ENCODE results near the gene OLFM1. TPM values are rescaled to one million over a fixed set of nuclear protein-coding genes. Genes with fewer than 3 reads are reported as not detected.

OLFM1 gene
- total RNA-seq, 1 donor from 2014 or later, result 0.47 TPM

DNA sequence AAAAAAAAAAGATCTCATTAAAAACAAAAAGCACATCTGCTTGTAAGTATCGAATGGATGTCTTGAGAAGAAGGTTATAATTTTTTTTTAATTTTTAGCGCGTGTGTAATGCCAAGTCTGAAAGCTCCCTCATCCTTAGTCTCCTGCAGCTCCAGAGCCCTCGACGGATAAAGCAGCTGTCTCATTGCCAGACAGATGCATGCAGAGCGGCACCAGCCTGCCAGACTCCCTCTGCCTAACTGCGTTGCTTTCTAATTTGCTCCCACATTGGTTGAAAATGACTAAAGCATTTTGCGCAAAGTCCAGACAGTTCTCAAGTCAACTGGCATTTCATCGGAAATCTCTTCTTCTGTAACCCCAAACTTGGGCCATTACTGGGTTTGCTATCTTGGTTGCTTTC lies 29.4 kb downstream of the OLFM1 start:
- no peak for DNase-seq (ENCODE audit: low spot score)
- H3K9me3 Mint-ChIP-seq, result no peaks in the 10 kb centered on the region
- H3K36me3 Mint-ChIP-seq (ENCODE audit: low read depth), result no peaks in the 10 kb centered on the region
- H3K27me3 Mint-ChIP-seq (ENCODE audit: insufficient read depth), result no peaks in the 10 kb centered on the region
- intact Hi-C loops (cut with micrococcal nuclease), result no loop called here
- H3K4me1 Mint-ChIP-seq (ENCODE audit: low read depth), result no peaks in the 10 kb centered on the region
- H3K27ac Mint-ChIP-seq, result no peak overlapping the region
- no peak overlapping the region for H3K4me3 Mint-ChIP-seq

DNA sequence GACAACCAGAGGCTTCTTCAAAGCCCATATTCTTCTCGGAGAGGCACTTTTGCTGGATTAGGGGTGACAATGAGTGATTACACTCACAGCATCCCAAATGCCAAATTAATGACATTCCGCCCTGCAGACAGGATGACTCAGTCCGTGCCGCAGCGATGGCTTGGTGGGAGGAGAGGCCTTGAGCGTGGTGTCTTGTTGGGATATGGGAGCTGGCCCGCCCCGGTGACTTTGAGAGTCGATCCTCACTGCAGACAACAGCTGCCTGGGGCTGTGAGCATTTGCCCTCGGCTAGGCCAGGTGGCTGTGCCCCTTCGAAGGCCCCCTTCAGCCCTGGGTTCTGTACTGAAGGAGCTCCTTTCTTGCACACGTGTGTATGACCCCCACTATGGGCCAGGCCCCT lies 29.8 kb downstream of the OLFM1 start:
- Mint-ChIP-seq H3K9me3 (no peaks in the 10 kb centered on the region), H3K4me1 (ENCODE audit: low read depth) (no peaks in the 10 kb centered on the region), H3K27ac (no peak overlapping the region), H3K27me3 (ENCODE audit: insufficient read depth) (peaks cover 2% of the 10 kb centered on the region), H3K4me3 (no peak overlapping the region), H3K36me3 (ENCODE audit: low read depth) (no peaks in the 10 kb centered on the region)
- intact Hi-C loops (cut with micrococcal nuclease), result no loop called here
- DNase-seq (ENCODE audit: low spot score), result no peak

DNA sequence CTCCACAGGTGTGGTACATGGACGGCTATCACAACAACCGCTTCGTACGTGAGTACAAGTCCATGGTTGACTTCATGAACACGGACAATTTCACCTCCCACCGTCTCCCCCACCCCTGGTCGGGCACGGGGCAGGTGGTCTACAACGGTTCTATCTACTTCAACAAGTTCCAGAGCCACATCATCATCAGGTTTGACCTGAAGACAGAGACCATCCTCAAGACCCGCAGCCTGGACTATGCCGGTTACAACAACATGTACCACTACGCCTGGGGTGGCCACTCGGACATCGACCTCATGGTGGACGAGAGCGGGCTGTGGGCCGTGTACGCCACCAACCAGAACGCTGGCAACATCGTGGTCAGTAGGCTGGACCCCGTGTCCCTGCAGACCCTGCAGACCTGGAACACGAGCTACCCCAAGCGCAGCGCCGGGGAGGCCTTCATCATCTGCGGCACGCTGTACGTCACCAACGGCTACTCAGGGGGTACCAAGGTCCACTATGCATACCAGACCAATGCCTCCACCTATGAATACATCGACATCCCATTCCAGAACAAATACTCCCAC lies 32.1 kb downstream of the OLFM1 start:
- H3K36me3 Mint-ChIP-seq (ENCODE audit: low read depth), result no peaks in the 10 kb centered on the region
- intact Hi-C loops (cut with micrococcal nuclease), result no loop called here
- no peak overlapping the region for H3K4me3 Mint-ChIP-seq
- no peaks in the 10 kb centered on the region for H3K9me3 Mint-ChIP-seq
- DNase-seq (ENCODE audit: low spot score), result no peak
- peaks cover 2% of the 10 kb centered on the region for H3K27me3 Mint-ChIP-seq (ENCODE audit: insufficient read depth)
- no peaks in the 10 kb centered on the region for H3K4me1 Mint-ChIP-seq (ENCODE audit: low read depth)
- no peak overlapping the region for H3K27ac Mint-ChIP-seq

DNA sequence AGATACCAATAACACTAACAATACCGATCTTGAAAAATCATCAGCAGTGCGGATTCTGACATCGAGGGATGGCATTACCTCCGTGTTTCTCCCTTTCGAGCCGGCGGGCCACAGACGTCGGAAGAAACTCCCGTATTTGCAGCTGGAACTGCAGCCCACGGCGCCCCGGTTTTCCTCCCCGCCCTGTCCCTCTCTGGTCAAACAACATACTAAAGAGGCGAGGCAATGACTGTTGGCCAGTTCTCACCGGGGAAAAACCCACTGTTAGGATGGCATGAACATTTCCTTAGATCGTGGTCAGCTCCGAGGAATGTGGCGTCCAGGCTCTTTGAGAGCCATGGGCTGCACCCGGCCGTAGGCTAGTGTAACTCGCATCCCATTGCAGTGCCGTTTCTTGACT lies 32.8 kb downstream of the OLFM1 start:
- Mint-ChIP-seq H3K4me3 (no peak overlapping the region), H3K27me3 (ENCODE audit: insufficient read depth) (peaks cover 2% of the 10 kb centered on the region), H3K9me3 (no peaks in the 10 kb centered on the region), H3K27ac (no peak overlapping the region), H3K36me3 (ENCODE audit: low read depth) (no peaks in the 10 kb centered on the region), H3K4me1 (ENCODE audit: low read depth) (no peaks in the 10 kb centered on the region)
- DNase-seq (ENCODE audit: low spot score), result no peak
- intact Hi-C loops (cut with micrococcal nuclease), result no loop called here

DNA sequence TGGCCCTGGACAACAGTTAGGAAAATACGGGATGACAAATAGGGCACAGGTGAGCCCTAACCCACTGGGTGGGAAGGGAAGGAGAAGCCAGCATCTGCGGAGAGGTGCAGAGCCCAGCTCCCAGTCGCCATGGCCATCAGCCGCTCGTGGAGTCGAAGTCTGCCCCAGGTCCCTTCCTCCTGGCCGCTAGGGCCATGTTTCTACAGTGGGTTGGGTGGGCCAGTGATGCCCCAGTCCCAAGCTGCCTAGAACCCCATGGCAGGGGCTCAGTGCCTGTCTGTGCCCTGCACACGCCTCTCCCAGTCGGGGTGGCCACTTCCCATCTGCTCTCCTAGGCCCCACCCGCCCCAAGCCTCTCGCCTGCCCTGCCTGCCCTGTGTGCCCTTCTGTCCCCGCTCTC lies 34.8 kb downstream of the OLFM1 start:
- intact Hi-C loops (cut with micrococcal nuclease), result no loop called here

DNA sequence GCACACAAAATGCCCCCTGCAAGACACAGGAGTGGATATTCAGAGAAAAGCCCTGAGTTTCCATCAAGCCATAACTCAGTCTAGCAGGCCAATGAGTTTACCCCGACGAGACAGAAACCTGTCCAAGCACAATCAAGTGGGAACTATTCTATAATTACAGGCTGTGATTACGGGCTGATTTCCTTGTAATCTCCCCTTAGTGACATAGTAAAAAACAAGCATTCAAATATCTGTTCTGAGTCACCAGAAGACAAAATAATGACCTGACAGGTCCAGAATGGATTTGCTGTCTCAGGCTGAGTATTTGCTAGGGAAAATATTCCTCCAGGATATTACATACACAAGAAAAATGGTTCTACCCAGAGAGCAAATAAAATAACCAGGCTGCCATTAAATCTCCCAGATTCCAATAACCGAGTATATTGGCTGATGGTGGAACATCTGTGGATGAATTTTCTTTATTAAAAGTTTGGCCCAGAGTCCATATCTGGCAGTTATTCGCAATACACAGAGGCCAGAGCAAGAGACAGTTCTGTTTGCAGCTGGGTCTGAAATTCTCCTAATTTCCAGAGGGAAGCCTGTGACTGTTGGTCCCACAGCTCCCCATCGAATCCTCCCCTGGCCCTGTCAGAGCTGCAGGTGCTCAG lies 35.8 kb downstream of the OLFM1 start:
- Mint-ChIP-seq H3K27ac (no peak overlapping the region), H3K4me1 (ENCODE audit: low read depth) (no peaks in the 10 kb centered on the region), H3K36me3 (ENCODE audit: low read depth) (no peaks in the 10 kb centered on the region), H3K4me3 (no peak overlapping the region), H3K9me3 (no peaks in the 10 kb centered on the region), H3K27me3 (ENCODE audit: insufficient read depth) (peaks cover 2% of the 10 kb centered on the region)
- intact Hi-C loops (cut with micrococcal nuclease), result no loop called here
- no peak for DNase-seq (ENCODE audit: low spot score)

More for the DNA sequence above, 34.8 kb downstream of the OLFM1 start:
- peaks cover 2% of the 10 kb centered on the region for H3K27me3 Mint-ChIP-seq (ENCODE audit: insufficient read depth)
- no peaks in the 10 kb centered on the region for H3K36me3 Mint-ChIP-seq (ENCODE audit: low read depth)
- H3K27ac Mint-ChIP-seq, result no peak overlapping the region
- H3K9me3 Mint-ChIP-seq, result no peaks in the 10 kb centered on the region
- H3K4me1 Mint-ChIP-seq (ENCODE audit: low read depth), result no peaks in the 10 kb centered on the region
- H3K4me3 Mint-ChIP-seq, result no peak overlapping the region
- DNase-seq (ENCODE audit: low spot score), result no peak

DNA sequence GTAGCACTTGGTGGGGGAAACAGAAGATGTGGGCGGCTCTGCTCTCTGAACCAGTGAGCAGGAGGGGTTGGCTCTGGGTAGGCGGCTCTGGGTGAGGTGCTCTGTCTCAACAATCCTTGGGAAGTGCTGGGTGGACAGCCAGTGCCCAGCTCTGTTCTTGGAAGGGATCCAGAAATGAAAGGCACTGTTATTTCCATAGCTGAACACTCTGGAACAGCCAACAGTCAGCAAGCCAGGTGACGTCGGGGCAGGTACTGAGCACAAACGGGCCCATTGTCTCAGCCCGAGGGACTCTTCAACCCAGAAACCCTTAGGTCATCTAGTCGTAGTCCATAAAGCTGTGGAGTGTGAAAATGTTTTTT lies 36.3 kb downstream of the OLFM1 start:
- Mint-ChIP-seq H3K4me1 (ENCODE audit: low read depth) (no peaks in the 10 kb centered on the region), H3K4me3 (no peak overlapping the region), H3K27me3 (ENCODE audit: insufficient read depth) (peaks cover 2% of the 10 kb centered on the region), H3K27ac (no peak overlapping the region), H3K9me3 (no peaks in the 10 kb centered on the region), H3K36me3 (ENCODE audit: low read depth) (no peaks in the 10 kb centered on the region)
- no peak for DNase-seq (ENCODE audit: low spot score)
- intact Hi-C loops (cut with micrococcal nuclease), result no loop called here

DNA sequence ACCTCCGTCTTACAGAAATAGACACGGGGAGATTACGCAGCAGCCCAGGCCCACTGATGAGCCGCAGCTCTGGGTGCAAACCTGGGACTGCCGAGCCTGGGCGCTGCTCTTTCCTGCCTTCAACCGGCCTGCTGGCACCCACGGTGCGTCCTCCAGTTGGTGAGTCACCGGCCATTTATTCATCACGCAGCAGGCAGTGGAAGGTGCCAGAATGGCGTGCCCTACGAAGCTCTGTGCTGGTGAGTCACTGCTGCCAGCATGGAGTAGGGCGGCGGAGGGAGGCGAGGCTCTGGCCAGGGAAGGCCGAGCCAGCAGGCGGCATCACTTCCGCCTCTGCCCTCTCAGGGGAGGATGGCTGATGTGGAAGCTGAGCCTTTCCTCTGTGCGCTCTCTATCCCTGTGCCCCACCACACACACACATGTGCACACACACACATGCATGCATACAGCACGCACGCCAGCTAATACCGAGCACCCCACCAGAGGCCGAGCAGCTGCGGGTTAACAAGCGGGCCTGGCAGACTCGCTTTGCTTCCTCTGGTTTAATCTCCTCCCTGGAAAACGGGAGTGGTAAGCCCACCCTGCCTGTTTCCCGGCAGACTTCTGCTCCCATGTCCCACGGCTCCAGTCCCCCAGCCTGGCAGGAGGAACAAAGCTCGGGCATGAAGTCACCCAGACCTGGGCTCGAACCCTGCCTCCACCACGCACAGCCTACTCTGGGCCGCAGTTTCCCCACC lies 39.2 kb downstream of the OLFM1 start:
- no peak overlapping the region for H3K4me3 Mint-ChIP-seq
- peaks cover 8% of the 10 kb centered on the region for H3K9me3 Mint-ChIP-seq
- intact Hi-C loops (cut with micrococcal nuclease), result no loop called here
- no peaks in the 10 kb centered on the region for H3K36me3 Mint-ChIP-seq (ENCODE audit: low read depth)
- H3K27ac Mint-ChIP-seq, result no peak overlapping the region
- H3K4me1 Mint-ChIP-seq (ENCODE audit: low read depth), result peaks cover 18% of the 10 kb centered on the region
- peaks cover 2% of the 10 kb centered on the region for H3K27me3 Mint-ChIP-seq (ENCODE audit: insufficient read depth)
- DNase-seq (ENCODE audit: low spot score), result no peak

DNA sequence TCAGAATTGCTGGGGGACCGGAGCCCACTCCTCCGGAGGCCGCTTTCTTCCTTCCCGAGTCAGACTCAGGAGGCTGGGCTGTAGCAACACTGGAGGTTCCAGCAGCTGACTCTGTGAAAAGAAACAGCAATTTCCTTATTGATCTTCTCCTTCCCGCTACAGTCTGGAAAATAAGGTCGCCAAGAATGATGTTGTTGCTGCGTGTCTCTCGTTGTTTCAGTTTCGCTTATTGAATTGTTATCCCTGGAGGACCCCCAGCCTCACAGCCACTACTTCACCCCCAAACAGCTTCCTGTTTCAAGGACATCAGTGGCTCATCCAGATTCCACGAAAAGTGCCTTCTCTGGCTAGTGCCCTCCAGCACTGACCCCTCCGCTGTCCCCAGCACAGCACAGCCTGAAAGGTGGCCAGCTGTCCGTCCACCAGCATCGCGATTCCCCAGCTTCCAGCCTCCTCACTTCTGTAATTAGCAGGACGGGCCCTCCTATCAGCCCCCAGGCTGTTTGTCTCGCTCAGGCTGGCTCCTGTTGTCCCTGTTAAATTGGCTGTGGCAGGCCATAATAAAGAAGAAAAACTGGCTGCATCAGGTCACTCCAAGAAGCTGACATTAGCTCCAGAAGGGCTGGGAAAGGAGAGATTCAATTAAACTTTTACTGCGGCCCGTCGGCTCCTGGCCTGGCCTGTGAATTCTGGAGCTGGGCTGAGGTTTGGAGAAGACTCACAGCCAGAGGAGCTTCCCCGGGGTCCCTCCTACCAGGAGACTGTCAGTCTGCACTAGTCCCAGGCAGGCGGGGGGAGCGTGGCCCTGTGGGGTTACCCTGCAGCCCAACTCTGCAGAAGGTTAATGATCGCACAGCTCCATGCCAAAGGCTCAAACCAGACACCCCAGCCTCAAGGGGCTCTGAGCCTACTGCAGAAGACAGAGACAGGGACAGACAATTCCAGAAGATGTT lies 40.5 kb downstream of the OLFM1 start:
- DNase-seq (ENCODE audit: low spot score), result no peak
- no peak overlapping the region for H3K27ac Mint-ChIP-seq
- H3K36me3 Mint-ChIP-seq (ENCODE audit: low read depth), result peaks cover 1% of the 10 kb centered on the region
- H3K27me3 Mint-ChIP-seq (ENCODE audit: insufficient read depth), result peaks cover 1% of the 10 kb centered on the region
- H3K4me1 Mint-ChIP-seq (ENCODE audit: low read depth), result peaks cover 23% of the 10 kb centered on the region
- intact Hi-C loops (cut with micrococcal nuclease), result no loop called here
- peaks cover 8% of the 10 kb centered on the region for H3K9me3 Mint-ChIP-seq
- H3K4me3 Mint-ChIP-seq, result no peak overlapping the region

DNA sequence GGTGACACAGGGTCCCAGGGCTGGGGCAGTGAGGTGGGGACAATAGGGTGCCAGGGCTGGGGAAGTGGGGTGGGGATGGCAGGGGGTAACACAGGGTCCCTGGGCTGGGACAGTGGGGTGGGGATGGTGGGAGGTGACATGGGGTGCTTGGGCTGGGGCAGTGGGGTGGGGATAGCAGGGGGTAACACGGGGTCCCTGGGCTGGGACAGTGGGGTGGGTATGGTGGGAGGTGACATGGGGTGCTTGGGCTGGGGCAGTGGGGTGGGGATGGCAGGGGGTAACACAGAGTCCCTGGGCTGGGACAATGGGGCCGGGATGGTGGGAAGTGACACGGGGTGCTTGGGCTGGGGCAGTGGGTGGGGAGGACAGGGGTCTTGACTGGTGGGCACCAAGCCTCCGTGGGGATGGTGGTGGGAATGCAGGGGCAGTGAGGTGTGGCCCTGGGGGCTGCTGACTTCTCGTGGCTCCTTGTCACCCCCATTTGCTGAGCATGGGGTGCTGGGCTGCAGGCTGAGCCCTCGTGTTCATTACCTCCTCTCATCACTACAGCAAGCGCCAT lies 41.7 kb downstream of the OLFM1 start:
- DNase-seq (ENCODE audit: low spot score), result no peak
- peaks cover 23% of the 10 kb centered on the region for H3K4me1 Mint-ChIP-seq (ENCODE audit: low read depth)
- peaks cover 1% of the 10 kb centered on the region for H3K36me3 Mint-ChIP-seq (ENCODE audit: low read depth)
- peaks cover 8% of the 10 kb centered on the region for H3K9me3 Mint-ChIP-seq
- intact Hi-C loops (cut with micrococcal nuclease), result no loop called here
- H3K4me3 Mint-ChIP-seq, result no peak overlapping the region
- H3K27me3 Mint-ChIP-seq (ENCODE audit: insufficient read depth), result peaks cover 1% of the 10 kb centered on the region
- H3K27ac Mint-ChIP-seq, result no peak overlapping the region

DNA sequence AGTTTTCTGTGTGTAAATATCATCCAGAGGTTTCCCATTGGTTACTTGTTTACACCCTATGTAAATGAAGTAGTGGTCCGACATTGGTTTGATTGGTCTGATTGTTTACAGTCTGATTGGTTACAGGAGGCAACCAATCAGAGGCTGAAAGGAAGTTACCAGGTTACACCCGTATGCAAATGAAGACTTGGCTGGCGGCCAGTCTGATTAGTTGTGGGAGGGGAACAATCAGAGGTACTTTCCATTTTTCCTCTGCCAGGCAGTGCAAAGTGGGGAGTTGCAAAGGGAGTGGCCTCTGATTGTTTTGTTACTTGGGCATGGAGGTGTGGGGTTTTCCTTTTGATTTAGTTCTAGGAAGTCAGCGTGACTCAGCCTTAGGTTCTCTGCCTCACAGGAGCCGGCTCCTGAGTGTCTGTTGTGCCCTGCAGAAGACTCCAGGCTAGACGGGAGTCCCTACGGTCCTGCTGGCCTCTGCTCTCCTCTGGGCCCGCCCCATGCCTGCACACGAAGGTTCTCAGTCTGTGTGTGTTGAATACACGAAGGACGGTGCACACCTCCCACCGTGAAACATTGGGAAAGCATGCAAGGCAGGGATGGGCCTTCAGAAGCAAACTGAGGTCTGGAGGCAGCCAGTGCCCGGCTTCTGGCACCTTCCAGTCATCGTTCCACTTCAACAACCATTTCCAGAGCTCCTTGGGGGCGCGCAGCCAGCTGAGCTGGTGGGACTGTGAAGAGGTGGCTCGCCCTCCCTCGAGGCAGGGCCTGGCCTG lies 42.9 kb downstream of the OLFM1 start:
- Mint-ChIP-seq H3K4me3 (no peak overlapping the region), H3K4me1 (ENCODE audit: low read depth) (peaks cover 23% of the 10 kb centered on the region), H3K36me3 (ENCODE audit: low read depth) (peaks cover 1% of the 10 kb centered on the region), H3K27me3 (ENCODE audit: insufficient read depth) (peaks cover 1% of the 10 kb centered on the region), H3K9me3 (peaks cover 8% of the 10 kb centered on the region), H3K27ac (peak overlapping the region; percentile 60)
- intact Hi-C loops (cut with micrococcal nuclease), result no loop called here
- DNase-seq (ENCODE audit: low spot score), result peak; percentile 62

DNA sequence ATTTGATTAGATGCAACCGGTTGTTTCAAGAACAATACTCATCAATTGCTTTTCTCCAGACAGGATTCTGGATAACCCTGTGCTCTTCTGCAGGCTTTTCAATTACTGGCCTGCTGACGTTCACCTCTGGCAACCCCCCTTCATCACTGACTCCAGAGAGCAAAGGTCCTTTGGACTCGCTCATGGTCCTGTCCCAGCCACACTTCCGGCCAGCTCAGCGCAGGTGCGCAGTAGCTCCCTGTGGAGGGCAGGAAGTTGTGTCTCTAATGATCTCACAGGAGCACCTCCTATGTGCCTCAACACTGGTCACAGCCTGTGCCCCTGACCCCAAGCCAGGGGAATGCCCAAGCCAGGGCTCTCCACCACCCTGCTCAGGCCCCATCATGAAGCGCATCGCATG lies 44.0 kb downstream of the OLFM1 start:
- H3K4me1 Mint-ChIP-seq (ENCODE audit: low read depth), result peaks cover 23% of the 10 kb centered on the region
- H3K4me3 Mint-ChIP-seq, result no peak overlapping the region
- no peak for DNase-seq (ENCODE audit: low spot score)
- H3K27me3 Mint-ChIP-seq (ENCODE audit: insufficient read depth), result peaks cover 1% of the 10 kb centered on the region
- peak overlapping the region; percentile 40 for H3K27ac Mint-ChIP-seq
- peaks cover 8% of the 10 kb centered on the region for H3K9me3 Mint-ChIP-seq
- intact Hi-C loops (cut with micrococcal nuclease), result no loop called here
- H3K36me3 Mint-ChIP-seq (ENCODE audit: low read depth), result peaks cover 1% of the 10 kb centered on the region

Data from activated T-helper 1 cell treated with anti-CD3 and anti-CD28 coated beads, Interleukin-12 subunit alpha, Interleukin-12 subunit beta, Interleukin-2, Interleukin-4 antibody, amounts not matched to agents 30 ng/mL and 10 ng/mL and 1 ng/mL, durations not matched to agents 14 hours and 24 hours and 36 hours (primary cell).